NOMO-1 treated with DMSO at 0.1 percent for 48 hours (cell line): Measurements from ENCODE around the gene SERPINA1.

Experiments used
- DNase-seq: peaks from one replicate; lab custom pipeline; 2025; ENCODE audit not compliant: unreplicated experiment; lab: John Stamatoyannopoulos, UW

Gene SERPINA1

DNA sequence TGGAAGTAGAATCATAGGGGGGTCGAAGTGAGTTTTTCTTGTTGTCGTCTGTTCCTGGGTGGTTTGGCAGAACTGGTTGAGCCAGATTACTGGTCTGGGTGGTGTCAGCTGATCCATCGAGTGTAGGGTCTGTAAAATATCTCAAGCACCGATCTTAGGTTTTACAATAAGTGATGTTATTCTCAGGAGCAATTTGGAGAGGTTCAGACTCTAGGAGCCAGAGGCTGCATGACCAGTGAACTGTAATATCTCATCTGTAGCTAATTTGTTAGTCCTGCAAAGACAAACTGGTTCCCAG, 9.7 kb upstream of the SERPINA1 start:
- DNase-seq: no peak

DNA sequence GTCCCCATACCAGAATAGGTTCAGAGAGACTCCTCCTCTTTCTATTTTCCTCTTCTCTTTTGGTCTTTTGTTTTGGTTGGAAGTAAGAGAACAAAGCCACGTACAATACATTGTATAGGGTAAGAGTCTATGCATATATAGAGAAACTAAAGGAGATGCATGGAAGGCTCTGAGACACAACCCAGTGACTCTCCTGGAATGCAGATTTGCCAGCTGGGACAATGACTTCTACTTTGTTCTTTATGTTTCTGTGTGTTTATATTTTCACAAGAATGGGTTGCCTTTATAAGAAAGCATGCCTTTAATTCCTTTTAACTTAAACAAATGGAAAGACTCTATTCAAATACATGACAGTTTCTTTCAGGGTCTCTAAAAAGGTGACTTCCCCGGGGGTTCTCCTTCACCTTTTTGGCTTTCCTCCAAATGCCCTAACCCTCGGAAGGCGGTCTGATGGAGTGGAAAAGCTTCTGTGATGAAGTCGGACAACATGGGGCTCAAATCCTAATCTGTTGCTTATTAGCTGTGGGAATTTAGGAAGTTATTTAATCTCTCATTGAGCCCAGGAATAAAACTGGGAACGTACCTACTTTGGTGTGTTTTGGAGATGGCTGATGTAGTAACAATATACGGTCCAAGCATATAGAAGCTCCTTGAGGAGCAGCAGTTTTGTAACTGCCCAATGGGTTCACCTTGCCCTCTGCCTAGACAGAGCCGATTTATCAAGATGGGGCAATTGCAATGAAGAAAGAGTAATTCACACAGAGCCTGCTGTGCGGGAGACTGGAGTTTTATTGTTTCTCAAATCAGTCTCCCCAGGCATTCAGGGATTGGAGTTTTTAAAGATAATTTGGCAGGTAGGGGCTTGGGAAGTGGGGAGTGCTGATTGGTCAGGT, 9.1 kb upstream of the SERPINA1 start:
- DNase-seq: no peak

- DNase-seq: no peak
These were observed 8.3 kb upstream of the SERPINA1 start for GRCh38 chr14:94396628-94397225.

DNA sequence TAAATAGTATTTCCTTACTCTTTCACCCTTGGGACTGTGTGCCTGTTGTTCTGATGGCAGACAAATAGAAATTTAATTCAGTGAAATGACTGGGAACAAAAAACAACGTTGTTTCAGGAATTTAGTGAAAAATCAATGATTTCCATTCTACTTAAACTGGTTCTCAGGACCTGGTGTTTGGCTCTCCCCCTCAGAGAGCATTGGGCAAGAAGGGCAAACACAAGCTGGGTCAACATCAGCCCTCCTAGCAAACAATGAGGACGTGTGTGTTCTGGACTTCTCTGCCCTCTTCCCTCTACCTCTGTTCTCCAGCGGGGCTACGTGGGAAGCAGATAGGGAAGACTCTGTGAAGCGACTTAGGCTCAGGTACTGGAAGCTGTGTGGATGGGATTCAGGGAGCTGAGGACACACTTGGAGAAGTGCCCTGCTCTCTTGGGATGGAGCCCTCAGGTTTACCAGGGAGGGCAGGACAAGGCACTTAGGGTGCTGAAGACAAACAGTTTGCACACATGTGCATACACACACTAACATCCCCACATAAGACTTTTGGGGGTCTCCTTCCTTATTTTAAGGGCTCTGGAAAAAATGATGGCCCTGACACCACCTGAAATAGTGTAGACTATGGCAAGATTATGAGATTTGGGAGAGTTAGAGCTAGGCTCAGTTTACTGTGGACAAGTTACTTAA, 7.6 kb upstream of the SERPINA1 start:
- no peak for DNase-seq

DNA sequence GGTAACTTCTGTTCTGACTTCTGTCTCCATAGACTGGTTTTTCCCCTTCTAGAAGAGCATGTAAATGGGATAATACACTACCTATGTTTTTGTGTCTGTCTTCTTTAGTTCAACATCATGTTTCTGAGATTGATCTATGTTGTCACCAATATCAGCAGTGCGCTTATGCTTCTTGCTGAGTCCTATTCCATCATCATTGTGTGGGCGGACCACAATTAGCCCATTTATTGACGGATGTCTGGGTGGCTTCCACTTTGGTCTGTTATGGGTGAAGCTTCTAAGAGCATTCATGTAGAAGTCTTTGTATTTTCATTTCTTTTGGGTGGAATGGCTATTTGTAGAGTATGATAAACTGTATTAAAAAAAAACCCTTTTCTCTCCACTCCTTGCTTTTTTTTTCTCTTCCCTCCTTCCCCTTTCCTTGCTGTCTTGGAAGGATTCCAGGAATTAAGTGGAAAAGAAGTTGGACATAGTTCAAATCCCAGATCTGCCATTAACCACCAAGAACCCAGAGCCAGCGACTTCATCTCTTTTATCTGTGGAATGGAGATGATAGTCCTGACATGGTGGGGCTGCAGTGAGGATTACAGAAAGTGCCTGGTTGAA, 7.0 kb upstream of the SERPINA1 start:
- no peak for DNase-seq

DNA sequence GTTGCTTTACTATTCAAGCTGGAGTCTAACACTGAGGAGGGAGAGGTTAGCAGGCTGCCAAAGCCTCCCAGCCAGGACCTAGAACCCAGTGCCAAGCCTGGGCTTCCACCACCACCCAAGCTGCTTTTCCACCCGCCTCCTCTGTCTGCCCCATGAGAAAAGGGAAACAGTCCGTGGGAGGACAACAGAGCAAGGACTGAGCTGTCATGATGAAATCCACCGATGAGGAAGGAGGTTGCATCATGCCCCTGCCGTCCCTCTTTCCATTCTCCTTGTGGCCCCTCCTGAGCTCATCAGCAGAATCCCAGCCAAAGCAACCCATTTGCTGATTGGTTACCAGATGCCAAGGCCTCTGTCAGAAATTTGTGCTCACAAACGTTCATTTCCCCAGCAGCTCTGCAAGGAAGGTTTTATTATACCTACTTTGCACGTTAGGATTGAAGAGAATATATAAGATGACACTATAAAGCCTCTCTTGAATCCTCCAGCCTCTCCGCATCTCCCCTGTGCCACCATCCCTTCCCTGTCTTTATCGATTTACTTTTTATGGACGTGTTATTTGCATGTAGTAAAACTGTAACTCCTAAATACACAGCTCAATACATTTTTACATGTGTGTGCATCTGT, 6.3 kb upstream of the SERPINA1 start:
- peak; percentile 88 for DNase-seq

- no peak for DNase-seq
These were observed 5.7 kb upstream of the SERPINA1 start for GRCh38 chr14:94394025-94394493.

DNA sequence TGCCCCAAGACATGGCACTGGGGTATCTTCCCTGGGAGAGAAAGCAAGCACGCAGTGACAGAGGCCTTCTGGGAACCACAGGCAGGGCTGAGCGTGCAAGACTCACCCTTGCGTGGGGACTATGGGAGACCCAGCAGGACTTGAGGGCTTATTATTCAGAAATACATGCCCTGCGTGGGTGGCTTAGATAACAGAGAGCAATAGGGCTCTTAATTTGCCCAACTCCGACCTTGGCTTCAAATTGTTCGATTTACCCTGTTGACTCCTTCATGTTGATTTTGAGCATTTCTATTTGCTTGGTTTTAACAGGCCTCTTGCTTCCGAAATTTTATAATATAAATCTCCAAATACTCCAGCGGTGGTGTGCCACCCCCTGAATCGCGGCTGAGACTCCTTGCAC, 5.1 kb upstream of the SERPINA1 start:
- DNase-seq: no peak

DNA sequence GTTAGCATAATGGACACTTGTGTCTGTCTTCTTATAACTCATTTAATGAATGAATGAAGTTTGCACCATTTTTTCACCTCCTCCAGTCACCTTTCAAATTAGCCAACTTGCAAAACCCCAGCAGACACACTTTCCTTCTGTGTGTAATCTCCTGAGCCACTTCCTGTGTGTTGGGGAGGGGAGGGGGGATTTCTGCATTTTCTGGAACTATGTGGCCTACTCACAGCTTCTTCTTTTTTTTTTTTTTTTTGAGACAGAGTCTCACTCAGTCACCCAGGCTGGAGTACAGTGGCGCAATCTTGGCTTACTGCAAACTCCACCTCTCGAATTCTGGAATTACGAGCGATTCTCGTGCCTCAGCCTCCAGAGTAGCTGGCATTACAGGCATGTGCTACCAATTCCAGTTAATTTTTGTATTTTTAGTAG, 4.1 kb upstream of the SERPINA1 start:
- DNase-seq: peak; percentile 90

- no peak for DNase-seq
These were observed 3.0 kb upstream of the SERPINA1 start for GRCh38 chr14:94391281-94391975.

DNA sequence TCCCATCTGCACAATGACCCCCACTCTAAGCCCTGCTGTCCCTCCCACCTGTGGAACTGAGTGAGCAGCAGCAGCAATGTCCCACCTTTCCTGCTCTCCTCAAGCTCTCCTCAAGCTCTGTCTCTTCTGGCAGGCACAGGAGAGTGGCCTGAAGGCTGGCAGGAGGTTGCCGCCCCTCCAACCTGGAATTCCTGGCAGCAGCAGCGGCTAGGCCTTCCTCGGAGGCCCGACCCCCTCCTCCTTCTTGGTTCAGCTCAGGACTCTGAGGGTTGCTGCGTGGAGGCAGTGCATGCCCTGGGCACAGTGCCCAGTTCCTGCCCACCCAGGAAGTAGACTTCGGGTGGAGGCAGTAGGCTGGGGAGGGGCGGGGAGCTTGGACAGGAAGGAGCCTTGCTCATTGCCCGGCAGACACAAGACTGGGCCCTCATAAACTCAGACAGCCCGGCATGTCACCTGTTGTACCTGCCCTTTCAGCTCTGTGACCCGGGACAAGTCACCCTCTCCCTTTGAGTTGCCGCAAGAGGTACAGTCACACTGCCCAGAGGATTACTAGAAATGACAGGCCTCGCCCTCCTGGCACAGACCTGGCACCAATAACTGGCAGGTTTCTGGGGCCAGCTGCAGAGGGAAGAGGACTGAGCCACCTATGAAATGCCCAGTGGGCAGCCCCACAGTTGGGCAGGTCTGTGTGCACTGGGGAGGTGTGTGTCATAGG, 2.1 kb upstream of the SERPINA1 start:
- no peak for DNase-seq

DNA sequence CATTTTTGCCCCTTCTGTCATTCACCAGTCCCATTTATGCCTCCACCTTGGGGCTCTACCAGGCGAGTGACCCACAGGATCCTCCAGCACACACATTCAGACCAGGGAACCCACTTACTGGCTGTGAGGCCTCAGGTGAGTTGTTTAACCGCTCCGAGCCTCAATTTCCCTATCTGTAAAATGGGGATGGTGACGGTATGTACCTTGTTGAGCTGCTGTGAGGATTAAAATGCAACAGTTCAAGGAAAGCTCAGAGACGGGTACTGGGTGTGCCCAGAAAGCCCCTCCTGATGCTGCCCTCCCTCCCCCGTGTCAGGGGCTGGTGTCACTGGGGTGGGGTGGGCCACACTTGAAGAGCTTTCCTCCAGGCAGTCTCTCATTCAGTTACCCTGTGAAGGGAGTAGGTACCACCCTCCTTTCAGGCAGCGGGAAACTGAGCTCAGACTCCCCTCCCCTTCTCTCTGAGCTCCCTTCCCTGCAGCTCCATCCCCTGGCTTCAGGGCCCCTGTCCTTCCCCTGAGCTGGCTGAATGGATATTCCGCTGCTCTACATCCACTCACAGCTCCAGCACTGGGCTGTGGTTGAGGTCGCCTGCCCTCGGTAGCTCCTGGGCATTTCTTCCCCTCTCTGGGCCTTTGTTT, 1.4 kb upstream of the SERPINA1 start:
- no peak for DNase-seq

DNA sequence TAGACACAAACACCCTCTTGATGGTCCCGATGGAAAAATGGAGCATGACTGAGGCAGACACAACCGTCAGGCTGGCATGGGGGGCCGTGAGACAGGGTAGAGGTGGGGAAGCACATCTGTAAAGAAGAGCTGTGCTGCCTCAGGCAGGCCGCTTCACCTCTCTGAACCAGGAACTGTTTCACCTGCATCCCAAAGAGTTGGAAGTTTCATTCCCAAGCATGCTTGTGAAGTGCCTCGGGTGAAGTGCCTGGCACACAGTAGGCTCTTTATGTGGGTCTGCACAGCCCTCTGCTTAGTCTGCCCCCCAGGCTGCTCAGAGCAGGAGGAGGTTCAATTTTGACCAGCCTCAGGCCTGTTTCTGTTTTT, 685 bp upstream of the SERPINA1 start:
- DNase-seq: no peak

DNA sequence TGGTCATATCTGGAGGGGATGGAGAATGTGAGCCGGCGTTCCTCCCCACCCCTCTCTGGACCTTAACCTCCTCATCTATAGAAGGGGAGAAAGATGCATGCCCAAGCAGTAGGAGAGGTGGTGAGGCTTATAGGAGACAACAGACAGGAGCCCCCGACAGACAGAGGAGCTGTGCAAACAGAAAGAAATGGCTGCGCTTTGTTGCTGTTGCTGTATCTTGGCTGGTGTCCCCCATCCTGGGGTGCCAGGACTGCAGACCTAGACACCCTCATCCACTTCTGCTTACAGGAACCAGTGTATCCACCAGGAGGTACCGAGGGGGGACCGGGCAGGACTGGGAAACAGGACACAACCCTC, 397 bp downstream of the SERPINA1 start:
- no peak for DNase-seq

DNA sequence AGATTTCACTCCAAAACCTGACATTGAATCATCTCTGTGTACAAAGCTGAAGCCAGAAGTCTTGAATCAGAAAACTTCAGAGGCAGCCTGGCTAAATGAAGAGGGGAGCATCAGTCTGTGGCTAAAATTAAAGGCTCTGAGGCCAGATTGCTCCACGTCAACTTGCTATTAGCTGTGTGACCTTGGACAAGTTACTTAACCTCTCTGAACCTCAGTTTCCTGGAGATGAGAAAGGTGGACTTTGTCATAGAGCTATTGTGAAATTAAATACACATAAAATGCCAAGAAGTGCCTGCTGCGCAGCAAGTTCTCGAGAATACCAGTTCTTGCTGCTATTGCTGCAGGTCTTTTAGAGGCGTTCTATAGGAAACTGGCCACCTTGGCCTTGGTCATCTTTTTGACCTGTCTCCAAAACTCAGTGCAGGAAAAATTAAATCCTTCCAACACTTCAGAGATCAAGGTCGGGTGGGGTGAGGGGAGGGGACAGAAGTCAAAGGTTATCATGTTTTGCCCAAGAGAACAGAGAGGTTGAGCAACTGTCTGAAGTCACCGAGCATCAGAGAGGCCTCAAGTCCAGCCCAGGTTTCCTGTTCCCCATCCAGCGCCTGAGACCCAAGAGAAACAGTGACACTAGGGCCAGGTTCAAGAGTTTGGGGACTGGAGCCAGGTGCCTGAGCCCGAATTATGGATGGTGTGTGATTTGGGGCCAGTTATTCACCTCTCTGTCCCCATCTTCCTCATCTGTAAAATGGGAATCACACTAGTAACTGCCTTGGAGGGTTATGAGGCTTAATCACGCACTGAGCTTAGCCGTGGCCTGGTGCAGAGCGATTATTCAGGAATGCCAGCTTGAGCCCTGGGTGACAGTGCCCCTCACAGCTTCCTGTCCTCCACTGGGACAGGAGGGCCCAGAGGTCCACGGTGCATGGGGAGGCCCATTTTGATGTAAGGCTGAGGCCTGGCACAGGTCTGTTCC, 1.1 kb downstream of the SERPINA1 start:
- DNase-seq: no peak

DNA sequence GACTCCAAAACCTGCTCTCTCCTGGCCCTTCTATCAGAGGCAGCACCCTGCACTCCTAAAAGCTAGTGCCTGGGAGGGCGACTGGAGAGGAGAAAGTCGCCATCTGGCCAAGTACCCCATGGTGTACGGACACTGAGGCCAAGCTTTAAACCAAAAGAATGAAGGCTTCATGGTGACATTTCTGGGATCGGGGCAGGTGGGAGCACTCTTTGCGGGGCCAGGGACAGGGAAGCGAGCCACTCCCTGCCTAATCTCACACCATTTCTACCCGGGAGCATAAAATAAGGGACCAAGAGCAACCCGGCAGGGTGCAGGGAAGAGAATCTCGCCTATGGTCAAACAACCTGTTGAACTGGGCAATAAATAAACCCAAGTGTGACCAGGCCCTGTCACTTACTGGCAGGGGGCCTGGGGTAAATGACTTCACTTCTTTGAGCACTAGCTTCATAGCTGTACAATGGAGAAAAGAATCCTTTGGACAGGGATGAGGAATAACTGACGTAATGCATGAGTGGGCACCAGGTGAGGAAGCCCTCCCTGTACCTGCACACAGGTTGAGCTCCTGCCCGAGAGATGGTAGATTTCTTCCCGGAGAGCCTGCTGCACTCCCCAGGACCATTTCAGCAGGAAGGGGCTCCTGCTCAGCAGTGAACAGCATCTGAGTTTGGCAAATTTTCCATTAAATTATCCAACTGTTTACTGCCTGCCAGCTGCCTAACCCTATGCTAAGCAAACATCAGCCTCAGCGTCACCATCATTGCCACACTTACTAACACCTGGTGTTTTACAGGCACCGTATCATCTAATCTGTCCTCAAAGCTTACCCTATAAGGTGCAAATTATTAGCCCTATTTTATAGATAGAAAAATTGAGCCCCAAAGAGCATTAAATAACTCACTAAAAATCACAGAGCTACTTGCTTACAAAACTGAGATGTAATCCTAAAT, 2.0 kb downstream of the SERPINA1 start:
- no peak for DNase-seq

- DNase-seq: no peak
These were observed 2.8 kb downstream of the SERPINA1 start for GRCh38 chr14:94385553-94386057.
